Activated effector memory CD4-positive, alpha-beta T cell treated with anti-CD3 and anti-CD28 coated beads, Interleukin-2, amount 50 U/mL, for 16 hours (primary cell): ENCODE data around the gene OR52E2.
"Not testable (repeated sequence)": the region's sequence is repeated elsewhere in the genome, so short reads cannot be mapped to it uniquely, and the experiment has no call there.

Experiments used
- DNase-seq: peaks from one replicate; pipeline ENCODE4 v3.0.0-alpha.2; 2020

The OR52E2 gene

GRCh38 chr11:5059391-5059790 lies at the start of gene OR52E2:
OR52E2 (minus strand) TSS chr11:5059627; CDS start chr11:5059627, 0 bp downstream.
- no peak for DNase-seq

- no peak for DNase-seq
These were observed 47.9 kb upstream of the OR52E2 start for GRCh38 chr11:5107285-5107684.

- no peak for DNase-seq
These were observed 43.6 kb upstream of the OR52E2 start for GRCh38 chr11:5103066-5103465.

- no peak for DNase-seq
These were observed 42.8 kb upstream of the OR52E2 start for GRCh38 chr11:5102246-5102645.

GRCh38 chr11:5096011-5096410 lies 36.6 kb upstream of the OR52E2 start:
- DNase-seq: no peak

GRCh38 chr11:5092821-5093585 lies 33.6 kb upstream of the OR52E2 start:
- no peak for DNase-seq

GRCh38 chr11:5090668-5091067 lies 31.2 kb upstream of the OR52E2 start:
- DNase-seq: no peak

GRCh38 chr11:5088556-5088955 lies 29.1 kb upstream of the OR52E2 start:
- DNase-seq: no peak

GRCh38 chr11:5083602-5084001 lies 24.2 kb upstream of the OR52E2 start:
- DNase-seq: no peak

- no peak for DNase-seq
These were observed 22.0 kb upstream of the OR52E2 start for GRCh38 chr11:5081405-5081804.

GRCh38 chr11:5071799-5072198 lies 12.4 kb upstream of the OR52E2 start:
- DNase-seq: no peak

- no peak for DNase-seq
These were observed 9.8 kb upstream of the OR52E2 start, which contains the start of gene OR52E1 for GRCh38 chr11:5069272-5069671. OR52E1 (plus strand) TSS chr11:5069572.

- DNase-seq: no peak
These were observed 5.6 kb upstream of the OR52E2 start for GRCh38 chr11:5065027-5065426.

- not testable (repeated sequence) for DNase-seq
These were observed 748 bp downstream of the OR52E2 start for GRCh38 chr11:5058679-5059078.

GRCh38 chr11:5046754-5047330 lies 12.6 kb downstream of the OR52E2 start:
- no peak for DNase-seq

GRCh38 chr11:5046226-5046625 lies 13.2 kb downstream of the OR52E2 start, which contains the start of gene OR52J3:
OR52J3 (plus strand) TSS chr11:5046526; CDS start chr11:5046526, 0 bp downstream.
- DNase-seq: no peak

- no peak for DNase-seq
These were observed 16.0 kb downstream of the OR52E2 start for GRCh38 chr11:5043380-5043779.

- DNase-seq: no peak
These were observed 17.3 kb downstream of the OR52E2 start for GRCh38 chr11:5042091-5042490.

GRCh38 chr11:5040876-5041275 lies 18.6 kb downstream of the OR52E2 start:
- DNase-seq: no peak

GRCh38 chr11:5038341-5038740 lies 21.1 kb downstream of the OR52E2 start:
- no peak for DNase-seq

GRCh38 chr11:5037926-5038325 lies 21.5 kb downstream of the OR52E2 start:
- no peak for DNase-seq

GRCh38 chr11:5036669-5037068 lies 22.8 kb downstream of the OR52E2 start:
- no peak for DNase-seq

GRCh38 chr11:5021996-5022395 lies 37.4 kb downstream of the OR52E2 start:
- no peak for DNase-seq

GRCh38 chr11:5013012-5013411 lies 46.4 kb downstream of the OR52E2 start:
- DNase-seq: no peak

- no peak for DNase-seq
These were observed 48.2 kb downstream of the OR52E2 start for GRCh38 chr11:5011254-5011653.
